GM20431 (cell line): ENCODE results near the gene RNF150.

Experiments
- in situ Hi-C: fragments of 300-500 bp; cut with MseI, MboI; formaldehyde crosslinking; loops from one replicate; pipeline ENCODE4 v1.15.0; 2020; ENCODE audit warnings: low sequenced_read_pairs; ENCODE audit not compliant: unreplicated experiment

Gene RNF150

GRCh38 chr4:141132709-141133145 is 542 bp downstream of the RNF150 start:
- in situ Hi-C loops: loop anchor here (25.0 kb wide), 1 partner anchor 270 kb away; no protein-coding TSS in a partner anchor

- in situ Hi-C loops: loop anchor here (25.0 kb wide), 1 partner anchor 270 kb away; no protein-coding TSS in a partner anchor
Measured at GRCh38 chr4:141132072-141132708, 1.1 kb downstream of the RNF150 start.

- in situ Hi-C loops: loop anchor here (25.0 kb wide), 1 partner anchor 269 kb away; no protein-coding TSS in a partner anchor
Measured at GRCh38 chr4:141131723-141132071, 1.6 kb downstream of the RNF150 start.

GRCh38 chr4:141130947-141131605 is 2.2 kb downstream of the RNF150 start:
- in situ Hi-C loops: loop anchor here (25.0 kb wide), 1 partner anchor 269 kb away; no protein-coding TSS in a partner anchor

GRCh38 chr4:141127884-141128283 is 5.4 kb downstream of the RNF150 start:
- in situ Hi-C loops: loop anchor here (25.0 kb wide), 1 partner anchor 266 kb away; no protein-coding TSS in a partner anchor

GRCh38 chr4:141126769-141127168 is 6.5 kb downstream of the RNF150 start:
- in situ Hi-C loops: loop anchor here (25.0 kb wide), 1 partner anchor 264 kb away; no protein-coding TSS in a partner anchor

GRCh38 chr4:141124224-141124623 is 9.0 kb downstream of the RNF150 start:
- in situ Hi-C loops: no loop called here

- in situ Hi-C loops: no loop called here
Measured at GRCh38 chr4:141121768-141122454, 11.4 kb downstream of the RNF150 start.

GRCh38 chr4:141121101-141121500 is 12.2 kb downstream of the RNF150 start:
- in situ Hi-C loops: no loop called here

- in situ Hi-C loops: no loop called here
Measured at GRCh38 chr4:141120036-141120593, 13.2 kb downstream of the RNF150 start.

- in situ Hi-C loops: no loop called here
Measured at GRCh38 chr4:141119071-141119470, 14.2 kb downstream of the RNF150 start.

GRCh38 chr4:141118381-141118780 is 14.9 kb downstream of the RNF150 start:
- in situ Hi-C loops: no loop called here

- in situ Hi-C loops: no loop called here
Measured at GRCh38 chr4:141117935-141118334, 15.3 kb downstream of the RNF150 start.

- in situ Hi-C loops: no loop called here
Measured at GRCh38 chr4:141109983-141110382, 23.3 kb downstream of the RNF150 start.

- in situ Hi-C loops: no loop called here
Measured at GRCh38 chr4:141107927-141108326, 25.3 kb downstream of the RNF150 start.

- in situ Hi-C loops: no loop called here
Measured at GRCh38 chr4:141102367-141102766, 30.9 kb downstream of the RNF150 start.

- in situ Hi-C loops: no loop called here
Measured at GRCh38 chr4:141101511-141101910, 31.8 kb downstream of the RNF150 start.

GRCh38 chr4:141099326-141099725 is 33.9 kb downstream of the RNF150 start:
- in situ Hi-C loops: no loop called here

- in situ Hi-C loops: no loop called here
Measured at GRCh38 chr4:141098163-141098562, 35.1 kb downstream of the RNF150 start.

GRCh38 chr4:141090473-141090872 is 42.8 kb downstream of the RNF150 start:
- in situ Hi-C loops: no loop called here
